Right renal cortex interstitium (tissue), 3 donors: ENCODE measurements around the gene BLMH. TPM values are rescaled to one million over a fixed set of nuclear protein-coding genes. Genes with fewer than 3 reads are reported as not detected.
"Not testable (repeated sequence)": the region's sequence is repeated elsewhere in the genome, so short reads cannot be mapped to it uniquely, and the experiment has no call there.

Experiments
- DNase-seq, 3 donors: peaks; one replicate each; pipeline ENCODE4 v3.0.0-alpha.2; 2013; ENCODE audit warnings: low read depth in 3 of 3, low spot score in 2 of 3
- polyA plus RNA-seq, 3 donors: library from polyadenylated mRNA; unstranded; fragments of 120-200 nt; gene quantifications; one replicate each; pipeline ENCODE4 v1.2.1, GENCODE V29; 2013; ENCODE audit not compliant: insufficient read length in 3 of 3

BLMH gene
- polyA plus RNA-seq, 3 donors = 86.1 to 90.6 (median 90.6) TPM

DNA sequence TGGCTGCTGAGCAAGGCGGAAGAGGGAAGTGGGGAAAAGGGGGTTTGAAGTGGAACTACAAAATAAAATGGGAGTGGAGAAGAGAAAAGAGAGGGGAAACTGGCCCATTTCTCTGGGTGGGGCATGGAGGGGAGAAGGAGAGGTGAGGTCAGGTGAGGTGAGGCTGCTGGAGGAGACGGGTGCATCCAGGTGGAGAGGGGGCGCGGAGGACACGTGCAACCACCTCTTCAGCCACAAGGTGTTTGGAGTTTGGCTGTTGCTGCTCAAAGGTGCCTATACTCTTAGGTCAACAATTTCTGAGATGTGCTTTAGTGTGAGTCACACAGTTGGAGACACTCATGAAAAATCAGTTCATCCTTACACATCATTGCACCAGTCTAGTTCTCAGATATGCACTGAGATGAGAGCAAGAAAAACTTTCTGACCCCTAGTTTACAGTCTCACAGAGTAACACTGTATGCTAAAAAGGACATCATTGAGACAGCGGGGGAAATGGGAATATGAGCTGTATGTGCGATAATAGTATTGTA lies 61.1 kb downstream of the BLMH start:
- DNase-seq = no peak

DNA sequence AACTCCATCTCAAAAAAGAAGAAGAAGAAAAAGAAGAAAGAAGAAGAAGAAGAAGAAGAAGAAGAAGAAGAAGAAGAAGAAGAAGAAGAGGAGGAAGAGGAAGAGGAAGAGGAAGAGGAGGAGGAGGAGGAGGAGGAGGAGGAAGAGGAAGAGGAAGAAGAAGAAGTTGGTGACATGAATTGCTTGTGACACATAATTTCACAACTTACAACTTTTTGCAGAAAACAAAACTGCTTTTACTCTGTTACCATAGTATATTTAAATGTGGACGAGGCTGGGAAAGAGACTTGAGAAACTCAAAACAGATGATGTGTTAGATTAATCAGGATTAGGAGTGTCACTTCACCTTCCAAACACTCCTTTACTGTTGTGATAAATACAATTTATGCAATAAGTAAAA lies 61.7 kb downstream of the BLMH start:
- not testable (repeated sequence) for DNase-seq

DNA sequence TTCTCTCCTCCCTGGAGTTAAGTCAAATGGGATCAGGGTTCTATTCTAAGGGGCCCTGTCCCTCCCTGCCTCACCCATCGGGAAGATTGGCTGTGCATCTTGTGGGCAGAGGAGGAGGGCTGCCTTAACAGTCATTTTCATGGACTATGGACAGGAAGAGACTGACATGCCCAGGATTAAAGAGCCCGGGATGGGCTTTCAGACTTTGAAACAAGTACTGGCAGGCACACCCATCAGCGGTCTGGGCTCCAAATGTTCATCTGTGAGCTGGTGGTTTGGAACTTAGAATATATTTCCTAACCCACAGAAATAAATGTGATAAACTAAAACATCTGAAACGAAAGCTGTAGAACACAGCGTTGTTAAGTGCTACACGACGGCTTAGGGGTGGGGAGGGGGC lies 62.7 kb downstream of the BLMH start:
- no peak for DNase-seq

DNA sequence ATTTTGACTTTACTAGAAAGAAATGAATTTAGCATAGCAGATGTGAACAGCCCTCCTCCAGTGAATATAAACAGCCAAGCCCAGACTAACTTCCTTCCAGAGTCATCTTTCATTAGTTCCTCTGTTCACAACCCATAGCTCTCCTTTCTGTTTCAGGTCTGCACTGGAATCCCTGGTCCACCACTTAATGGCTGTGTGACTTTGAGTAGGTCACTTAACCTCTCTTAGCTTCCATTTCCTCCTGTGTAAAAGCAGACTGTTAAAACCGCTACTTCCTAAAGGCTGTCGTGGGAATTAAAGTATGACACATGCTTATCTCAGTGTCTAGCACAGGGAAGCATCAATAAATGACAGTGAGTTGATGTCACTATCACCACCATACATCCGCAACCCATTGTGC lies 63.7 kb downstream of the BLMH start:
- DNase-seq = no peak

DNA sequence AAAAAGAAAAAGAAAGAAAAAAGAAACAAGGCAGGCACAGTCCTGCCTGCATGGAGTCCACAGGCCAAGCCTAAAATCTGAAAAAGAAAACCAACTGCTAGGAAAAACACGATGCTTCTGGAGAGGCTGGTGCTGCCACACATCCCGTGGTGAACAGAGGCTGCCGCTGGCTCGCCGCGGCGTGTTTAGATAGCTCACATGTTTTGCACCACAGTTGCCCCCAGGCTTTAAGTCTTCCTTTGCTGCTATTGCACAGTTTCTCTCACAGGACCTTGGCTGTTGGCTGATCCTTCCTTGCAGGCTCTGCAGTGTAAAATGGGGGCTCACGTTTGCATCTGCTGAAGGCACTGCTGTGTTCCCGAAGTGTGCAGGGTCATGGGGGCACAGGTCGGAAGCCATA lies 64.9 kb downstream of the BLMH start:
- no peak for DNase-seq

DNA sequence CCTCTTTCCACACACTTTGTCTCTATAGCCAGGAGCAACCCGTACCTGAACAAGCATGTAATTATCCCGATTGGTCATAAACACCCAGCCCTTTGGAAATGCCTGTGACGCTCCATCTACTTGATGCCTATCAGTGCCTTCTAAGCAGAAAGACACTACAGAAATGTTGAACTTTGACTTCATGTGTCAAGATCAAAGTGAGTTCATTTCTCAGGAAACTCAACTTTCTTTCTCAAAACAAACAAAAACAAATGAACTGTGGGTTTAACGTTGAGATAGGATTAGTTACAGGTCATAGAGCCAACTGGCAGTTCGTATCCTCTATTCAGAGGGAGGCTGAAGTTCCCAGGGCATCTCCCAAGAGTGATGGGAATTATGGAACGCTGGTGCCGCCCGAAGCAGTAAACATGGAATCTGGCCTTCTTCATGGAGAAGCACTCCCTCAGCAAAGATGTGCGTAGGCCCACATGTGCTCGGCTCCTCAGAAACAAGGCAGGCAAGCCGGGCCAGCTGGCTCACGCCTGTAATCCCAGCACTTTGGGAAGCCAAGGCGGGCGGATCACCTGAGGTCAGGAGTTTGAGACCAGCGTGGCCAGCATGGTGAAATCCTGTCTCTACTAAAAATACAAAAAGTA lies 65.7 kb downstream of the BLMH start:
- DNase-seq = no peak

DNA sequence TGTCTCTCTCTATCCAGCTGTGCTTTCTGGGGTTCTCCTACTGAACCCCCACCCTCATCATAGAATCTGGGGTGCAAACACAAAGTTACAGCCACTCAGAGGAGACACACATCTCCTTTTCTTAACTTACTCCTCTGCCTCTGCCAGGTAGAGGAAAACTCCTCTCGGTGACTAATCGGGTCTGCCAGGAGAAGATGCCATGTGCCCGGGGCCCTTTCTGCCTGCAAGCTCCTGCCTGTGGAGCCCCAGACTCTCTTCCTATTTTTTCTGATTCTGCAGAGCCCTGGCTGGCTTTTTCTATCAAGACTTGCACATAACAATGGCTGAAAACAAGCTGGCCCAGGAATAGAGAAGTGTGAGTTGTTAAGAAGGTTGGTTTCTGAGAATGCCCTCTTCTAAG lies 66.6 kb downstream of the BLMH start:
- DNase-seq = no peak

DNA sequence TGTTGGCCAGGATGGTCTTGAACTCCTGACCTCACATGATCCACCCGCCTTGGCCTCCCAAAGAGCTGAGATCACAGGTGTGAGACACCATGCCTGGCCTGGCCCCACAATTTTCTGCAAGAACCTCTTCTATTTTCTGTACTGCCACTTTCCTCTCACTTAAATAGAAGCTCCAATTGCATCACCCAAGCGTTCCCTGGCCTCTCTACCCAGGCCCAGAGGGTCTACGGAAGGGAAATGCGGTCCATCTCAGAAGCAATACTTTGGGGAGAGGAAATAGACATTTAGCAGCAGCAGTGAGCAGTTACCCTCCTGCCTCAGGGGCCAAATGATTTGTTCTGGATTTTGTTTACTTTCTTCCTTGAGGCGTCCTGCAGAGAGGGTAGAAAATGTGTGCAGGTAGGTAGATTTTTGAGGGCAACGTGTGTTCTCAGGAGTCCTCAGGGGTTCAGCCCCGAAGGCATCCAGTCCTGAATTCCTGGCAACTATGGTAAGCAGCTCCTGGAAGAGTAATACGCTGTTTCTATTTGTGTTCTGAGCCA lies 67.3 kb downstream of the BLMH start:
- DNase-seq = no peak

DNA sequence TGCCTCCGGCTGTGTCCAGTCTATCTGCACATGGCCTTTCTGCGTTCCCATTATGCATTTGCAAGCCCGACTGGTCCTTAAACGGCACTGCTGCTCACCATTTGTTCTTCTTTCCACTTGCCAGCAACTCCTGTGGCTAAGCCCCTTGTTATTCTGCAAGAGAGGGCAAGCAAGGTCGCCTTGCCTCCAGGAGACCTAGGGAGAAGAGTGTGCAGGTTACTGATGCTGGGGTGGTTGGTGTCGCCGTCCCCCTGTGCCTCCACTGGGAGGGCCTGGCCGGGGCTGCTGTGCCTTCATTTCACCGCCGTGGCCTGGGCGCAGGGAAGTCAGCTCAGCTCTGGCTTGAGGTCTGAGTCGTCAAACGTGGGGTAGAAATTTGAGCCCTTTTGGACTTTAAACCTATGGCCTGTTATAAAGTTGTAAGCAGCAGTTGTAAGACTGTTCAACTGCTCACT lies 69.0 kb downstream of the BLMH start:
- DNase-seq = no peak

DNA sequence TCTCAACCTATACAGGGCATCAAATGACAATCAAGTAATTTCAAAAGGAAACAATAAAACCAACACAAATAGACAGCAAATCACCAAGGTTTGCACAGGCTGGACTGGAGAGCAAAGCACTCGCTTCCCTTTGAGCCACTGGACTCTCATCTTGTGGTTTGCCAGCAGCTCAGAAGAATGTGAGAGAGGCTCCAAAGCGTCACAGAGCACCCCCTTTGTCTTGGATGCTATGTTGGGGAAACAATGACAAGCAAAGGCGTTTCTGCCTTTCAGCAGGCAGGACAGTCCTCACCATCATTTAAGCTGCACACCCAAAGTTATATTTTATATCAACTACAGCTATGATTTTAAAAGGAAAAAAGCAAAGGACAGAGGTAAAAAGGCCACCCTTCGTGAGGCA lies 69.5 kb downstream of the BLMH start:
- no peak for DNase-seq

DNA sequence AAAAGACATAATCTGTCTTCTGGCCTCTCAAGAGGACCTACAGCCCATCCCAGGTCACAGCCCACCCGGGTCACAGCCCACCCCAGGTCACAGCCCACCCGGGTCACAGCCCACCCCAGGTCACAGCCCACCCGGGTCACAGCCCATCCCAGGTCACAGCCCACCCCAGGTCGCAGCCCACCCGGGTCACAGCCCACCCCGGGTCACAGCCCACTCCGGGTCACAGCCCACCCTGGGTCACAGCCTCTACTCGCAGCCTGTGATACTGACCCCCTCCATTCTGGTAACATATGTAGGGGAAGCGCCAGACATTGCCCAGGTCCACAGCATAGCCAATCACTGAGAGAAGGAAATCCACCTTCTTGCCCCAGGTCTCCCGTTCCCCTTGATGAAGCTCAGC lies 70.4 kb downstream of the BLMH start:
- no peak for DNase-seq

DNA sequence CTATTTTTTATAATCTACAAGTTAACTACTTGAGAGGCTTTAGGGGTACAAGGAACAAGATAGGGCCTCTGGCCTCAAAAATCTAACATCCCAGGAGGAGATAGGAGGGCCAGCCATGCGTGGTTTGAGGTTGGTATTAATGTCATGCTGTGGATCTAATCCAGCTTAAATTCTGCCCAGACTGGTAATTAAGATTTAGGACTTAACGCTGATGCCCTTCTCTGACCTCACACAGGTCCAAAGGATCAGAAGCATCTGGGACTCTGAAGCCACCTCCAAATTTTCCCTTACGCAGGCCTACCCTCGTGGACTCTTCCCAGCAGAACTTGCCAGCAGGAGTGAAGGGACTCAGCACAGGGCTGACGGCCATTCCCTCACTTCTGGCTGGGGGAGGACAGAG lies 71.3 kb downstream of the BLMH start:
- no peak for DNase-seq

DNA sequence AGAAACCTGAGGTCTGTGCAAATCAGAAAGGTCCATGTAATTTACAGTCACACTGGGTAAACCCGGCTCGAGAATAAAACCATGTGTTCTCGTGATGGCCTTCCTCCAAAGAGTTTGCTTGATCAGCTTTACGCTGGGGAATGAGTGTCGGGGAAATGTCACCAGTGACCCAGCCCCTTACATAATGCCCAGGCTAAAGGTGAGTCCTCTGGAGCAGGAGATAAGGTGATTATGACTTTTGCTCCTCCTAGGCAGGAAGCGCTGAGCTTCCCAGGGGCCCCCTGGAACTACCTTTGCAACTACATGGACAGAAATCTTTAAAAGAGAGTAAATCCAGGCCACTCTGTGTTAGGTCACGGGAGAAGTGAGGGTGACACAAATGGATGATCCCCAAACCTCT lies 71.9 kb downstream of the BLMH start:
- DNase-seq = no peak

DNA sequence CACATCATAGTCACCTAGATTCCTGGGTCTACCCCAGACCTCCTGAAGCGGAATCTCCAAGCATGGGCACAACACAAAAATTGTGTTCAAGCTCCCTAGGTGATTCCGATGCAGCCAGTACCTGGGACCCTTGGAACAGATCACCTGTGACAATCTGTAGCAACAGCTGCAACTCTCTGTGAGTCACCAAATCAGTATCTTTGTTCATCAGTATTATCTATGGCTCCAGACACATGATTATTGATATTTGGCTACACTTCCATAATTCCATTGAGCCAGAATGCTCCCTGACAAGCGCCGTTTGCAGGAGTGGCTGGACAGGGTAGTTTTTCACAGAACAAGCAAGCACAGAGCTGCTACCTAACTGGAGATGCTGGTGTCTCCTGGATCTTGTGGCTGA lies 72.4 kb downstream of the BLMH start:
- no peak for DNase-seq

DNA sequence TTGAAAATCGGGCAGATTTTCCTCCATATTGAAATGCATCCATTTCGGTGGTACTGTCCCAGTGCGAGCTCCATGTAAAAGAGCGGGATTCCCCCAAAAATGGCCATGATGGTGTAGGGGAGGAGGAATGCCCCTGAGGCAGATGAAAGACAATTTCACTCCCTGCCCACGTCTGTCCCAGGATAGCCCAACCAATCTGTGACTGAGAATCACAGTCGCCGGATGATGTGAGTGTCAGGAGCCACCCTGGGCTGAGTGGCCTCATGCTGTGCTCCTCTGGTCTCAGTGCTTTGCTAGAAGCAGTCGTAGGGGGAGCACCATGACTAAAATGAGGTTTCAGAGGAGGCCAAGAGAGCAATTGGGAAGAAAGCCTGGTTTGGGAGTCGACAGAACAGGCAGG lies 72.9 kb downstream of the BLMH start:
- no peak for DNase-seq

DNA sequence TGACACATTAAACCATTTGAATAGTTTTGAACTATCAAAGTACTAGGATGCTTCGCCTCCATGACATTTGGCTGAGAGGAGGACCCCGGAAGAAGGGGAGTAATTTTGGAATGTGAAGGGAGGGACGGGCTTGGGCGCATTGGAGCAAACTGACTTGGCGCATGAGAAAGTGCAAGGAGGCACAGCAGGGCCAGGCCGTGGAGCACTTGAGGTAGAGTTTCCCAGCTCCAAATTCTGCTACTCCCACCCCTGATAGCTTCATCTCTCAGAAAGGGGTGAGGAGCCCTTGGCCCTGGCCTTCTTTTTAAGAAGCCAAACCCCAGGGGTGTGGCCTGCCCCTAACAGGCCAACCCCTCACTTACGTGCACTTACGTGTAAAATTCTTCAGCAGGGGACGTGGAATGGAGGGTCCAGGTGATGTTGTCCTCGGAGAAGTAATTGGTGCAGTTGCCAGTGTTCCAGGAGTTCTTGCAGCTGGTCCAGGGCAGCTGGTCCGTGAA lies 73.9 kb downstream of the BLMH start:
- DNase-seq = no peak

DNA sequence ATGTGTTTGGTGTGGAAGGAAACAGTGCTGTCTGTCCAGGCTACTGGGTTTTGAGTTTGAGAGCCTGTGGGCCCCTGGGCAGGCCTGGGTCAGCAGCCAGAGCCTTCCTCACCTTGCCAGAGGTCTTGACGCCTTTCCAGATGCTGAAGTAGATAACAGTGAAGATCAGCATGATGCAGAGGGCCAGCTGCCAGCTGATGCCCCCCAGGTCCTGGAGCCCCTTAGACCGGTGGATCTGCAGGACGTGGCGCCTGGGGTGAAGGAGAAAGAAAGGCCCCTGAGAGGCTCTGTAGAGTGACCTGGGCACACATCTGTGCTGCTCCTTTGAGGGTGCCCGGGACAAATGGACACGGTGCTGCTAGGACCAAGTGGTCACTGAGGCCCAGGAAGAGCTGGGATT lies 74.7 kb downstream of the BLMH start:
- no peak for DNase-seq

DNA sequence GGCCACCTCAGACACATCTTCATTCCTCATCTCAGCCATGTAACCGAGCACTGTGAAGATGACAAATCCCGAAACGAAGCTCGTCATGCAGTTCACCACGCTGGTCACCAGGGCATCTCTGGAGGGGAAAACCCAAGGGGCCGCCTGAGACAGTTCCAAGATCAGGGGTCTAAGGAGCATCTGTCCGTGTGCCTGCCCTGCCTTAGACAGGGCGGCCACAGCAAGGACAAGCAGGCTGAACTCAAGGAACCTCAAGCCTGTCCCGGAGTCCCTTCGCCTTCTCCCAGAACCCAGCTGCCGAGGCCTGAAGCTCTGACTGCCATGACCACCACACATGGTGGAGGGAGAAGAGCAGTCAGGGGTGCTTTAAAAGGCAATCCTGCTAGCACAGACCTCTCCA lies 79.0 kb downstream of the BLMH start:
- DNase-seq = no peak

DNA sequence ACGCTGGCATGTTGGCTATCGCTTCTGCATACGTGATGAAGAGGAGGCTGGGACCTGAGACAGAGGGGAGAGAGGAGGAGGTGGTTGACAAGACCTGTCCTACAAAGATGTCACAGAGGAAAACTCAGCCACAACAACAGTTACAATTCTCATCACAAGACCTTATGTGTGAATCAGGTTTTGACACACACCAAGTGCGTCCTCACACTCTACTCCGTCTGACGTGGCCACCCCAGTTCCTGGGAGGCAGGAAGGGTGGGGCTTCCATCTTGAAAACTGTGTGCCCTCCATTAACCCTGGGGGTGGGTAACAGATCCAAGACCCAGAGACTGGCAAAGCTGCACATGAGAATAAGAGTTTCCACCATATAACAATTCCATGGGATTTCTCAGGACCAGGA lies 80.4 kb downstream of the BLMH start:
- DNase-seq = no peak

DNA sequence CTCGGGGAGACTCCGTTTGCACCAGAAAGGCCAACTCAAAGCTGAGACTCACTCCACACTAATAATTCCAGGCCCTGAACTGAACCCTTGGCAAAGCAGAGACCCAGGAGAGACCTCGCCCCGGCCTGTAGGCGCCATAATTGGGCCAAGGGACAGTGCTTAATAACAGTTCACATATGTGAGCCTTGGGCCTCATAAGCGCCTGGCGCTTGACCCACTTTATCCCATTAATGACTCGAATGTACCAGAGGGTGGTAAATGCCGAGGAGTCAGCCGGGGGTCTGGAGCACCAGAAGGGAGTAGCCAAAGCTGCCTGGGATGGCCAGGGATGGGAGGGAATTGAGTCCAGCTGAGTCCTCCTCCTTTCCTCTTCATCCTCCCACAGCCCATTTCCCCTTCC lies 80.8 kb downstream of the BLMH start:
- no peak for DNase-seq

DNA sequence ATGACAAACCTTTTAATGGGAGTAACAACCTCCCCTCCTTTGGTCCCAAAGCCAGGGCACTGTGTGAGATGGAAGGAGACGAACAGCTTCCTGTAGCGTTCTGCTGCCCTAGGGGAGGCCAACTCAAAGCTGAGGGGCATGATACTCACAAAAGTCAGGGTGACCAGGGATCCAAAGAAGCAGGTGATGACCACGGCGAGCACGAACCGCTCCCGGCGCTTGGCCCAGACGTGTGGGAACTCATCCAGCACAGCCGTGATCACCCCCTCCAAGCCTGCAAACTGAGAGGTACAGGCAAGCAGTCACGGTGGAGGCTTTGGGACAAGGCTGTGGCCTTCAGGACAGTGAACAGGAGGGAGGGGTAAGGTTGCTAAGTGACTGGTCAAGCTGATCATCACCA lies 81.4 kb downstream of the BLMH start:
- no peak for DNase-seq

DNA sequence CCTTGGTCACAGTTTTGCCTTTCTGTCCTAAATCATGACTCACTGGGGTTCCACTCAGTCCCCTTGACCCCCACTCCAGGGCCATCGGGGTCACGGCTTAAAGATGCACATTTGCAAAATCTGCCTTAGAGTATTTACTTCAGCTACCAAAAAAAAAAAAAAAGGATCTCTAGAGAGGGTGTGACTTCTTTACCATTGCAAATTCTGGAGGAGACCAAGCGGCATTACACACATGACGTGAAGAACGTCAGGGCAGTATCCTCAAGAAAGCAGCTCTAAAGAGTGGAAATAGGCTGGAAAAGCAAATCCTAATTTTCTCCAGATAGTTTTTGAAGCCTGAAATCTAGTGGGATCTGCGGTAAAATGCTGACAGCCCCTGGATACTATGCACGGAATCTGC lies 81.8 kb downstream of the BLMH start:
- no peak for DNase-seq

DNA sequence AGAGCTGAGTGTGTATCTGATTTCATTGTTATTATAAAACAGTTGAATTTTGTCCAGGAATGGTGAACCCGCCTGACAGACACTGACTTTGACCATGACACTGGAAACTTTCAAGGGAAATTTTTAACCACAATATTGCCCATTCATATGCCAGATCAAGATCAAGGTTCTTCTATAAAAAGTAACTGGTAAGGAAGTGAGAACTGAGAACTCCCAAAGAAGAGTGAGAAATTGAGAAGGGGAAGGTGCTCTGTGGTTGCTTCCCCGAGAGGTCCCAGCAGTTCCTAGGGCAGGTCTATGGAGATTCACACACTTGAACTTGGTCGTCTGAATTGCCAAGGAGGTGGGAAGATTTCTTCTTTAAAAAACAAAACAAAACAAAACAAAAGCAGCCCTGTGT lies 83.5 kb downstream of the BLMH start:
- DNase-seq = no peak
